Activated naive CD4-positive, alpha-beta T cell treated with anti-CD3 and anti-CD28 coated beads, Interleukin-2, amount 50 U/mL, for 16 hours (primary cell): ENCODE measurements around the gene IQGAP2.
"Not testable (repeated sequence)": the region's sequence is repeated elsewhere in the genome, so short reads cannot be mapped to it uniquely, and the experiment has no call there.

Experiments
- DNase-seq: peaks from one replicate; pipeline ENCODE4 v3.0.0-alpha.2; 2020

IQGAP2 gene

DNA sequence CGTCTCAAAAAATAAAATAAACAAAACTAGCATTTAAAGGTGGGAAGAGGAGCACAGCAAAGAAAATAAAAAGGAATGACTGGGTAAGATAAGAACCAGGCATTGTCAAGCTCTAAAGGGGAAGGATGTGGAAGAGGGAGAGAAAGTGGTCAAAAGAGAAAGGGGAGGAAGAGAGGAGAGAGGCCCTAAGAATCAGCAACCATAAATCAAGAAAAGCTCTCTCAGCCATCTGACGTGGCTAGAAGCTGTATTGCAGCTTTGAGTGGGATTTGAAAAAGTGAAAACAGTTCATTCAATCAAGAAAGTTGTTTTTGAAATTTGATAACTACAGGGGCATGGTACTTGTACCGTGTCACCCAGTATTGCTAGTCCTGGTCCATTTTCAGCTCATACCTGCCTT, 267.4 kb downstream of the IQGAP2 start:
- DNase-seq: no peak

DNA sequence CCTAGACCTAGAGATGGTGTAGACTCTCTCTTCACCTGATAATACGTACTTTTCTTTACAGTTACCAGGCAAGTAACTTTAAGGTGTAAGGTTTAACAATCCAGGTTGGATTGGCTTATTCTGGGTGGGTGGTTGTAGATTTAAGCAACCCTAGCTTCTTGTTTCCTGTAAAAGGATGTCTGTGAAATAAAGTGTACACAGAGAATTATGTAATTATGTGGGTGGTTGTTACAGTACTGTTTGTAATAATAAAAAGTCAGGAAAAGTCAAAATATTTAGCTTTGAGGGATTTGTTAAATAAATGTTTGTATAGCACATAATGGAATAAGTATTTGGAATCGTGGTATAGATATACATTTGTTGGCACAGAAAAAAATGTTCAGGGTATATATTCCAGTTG, 269.2 kb downstream of the IQGAP2 start:
- no peak for DNase-seq

DNA sequence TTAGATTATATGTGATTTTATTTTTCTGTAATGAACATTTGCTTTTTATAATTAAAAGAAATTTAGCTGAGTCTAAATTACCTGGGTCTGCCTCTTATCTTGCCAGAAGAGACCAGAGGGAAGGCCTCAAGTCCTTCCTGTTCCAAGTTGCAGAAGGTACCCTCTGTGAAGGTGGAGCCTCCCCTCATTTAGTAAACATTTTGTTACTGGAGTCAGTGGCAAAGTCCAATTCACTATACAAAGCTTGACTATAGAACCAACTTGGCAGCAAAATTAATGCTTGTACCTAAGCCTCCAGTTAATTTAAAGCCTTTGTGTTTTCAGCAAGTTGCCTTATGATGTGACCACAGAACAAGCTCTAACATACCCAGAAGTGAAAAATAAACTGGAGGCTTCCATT, 270.0 kb downstream of the IQGAP2 start:
- DNase-seq: no peak

DNA sequence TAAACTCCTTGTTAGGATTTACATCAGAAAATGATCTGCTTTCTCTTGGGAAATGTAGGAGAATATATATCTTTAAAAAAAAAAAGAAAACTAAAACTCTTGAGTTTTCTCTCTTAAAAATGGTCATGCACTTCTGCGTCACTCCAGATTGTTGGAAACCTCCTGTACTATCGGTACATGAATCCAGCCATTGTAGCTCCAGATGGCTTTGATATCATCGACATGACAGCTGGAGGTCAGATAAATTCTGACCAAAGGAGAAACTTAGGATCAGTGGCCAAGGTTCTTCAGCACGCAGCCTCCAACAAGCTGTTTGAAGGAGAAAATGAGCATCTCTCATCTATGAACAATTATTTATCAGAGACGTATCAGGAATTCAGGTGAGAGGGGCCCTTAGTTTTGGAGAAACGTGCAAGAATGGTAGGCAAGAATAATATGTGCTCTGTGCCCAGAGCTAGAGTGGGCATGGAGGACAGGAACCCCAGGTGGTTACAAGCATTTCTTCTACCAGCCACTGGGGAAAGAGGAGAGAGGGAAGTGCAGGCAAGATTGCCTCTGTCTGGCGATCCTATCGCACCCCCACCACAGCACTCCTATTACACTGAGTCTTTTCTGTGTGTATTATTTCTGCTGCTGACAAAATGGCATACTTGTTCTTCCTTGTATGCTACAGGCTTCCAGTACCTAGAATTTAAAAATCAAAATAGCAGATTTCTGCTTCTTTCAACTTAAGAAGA, 271.4 kb downstream of the IQGAP2 start:
- no peak for DNase-seq

DNA sequence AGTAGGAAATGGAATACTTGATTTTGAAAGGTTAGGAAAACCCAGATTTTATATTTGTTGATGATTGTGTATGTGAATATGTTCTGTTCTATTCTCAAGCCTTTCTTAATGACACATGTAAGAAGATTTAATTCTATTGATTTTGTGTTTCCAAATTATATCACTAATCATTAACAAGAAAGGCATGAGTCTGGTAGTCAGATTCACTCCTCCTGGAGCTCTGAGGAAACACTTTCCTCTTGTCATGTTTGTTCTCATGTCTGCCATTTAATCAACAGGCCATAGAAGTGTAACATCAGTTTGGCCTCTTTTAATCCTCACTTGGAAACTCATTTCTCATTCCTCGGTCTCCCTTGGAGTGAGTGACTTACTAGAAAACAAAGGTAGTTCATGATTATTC, 272.3 kb downstream of the IQGAP2 start:
- no peak for DNase-seq

DNA sequence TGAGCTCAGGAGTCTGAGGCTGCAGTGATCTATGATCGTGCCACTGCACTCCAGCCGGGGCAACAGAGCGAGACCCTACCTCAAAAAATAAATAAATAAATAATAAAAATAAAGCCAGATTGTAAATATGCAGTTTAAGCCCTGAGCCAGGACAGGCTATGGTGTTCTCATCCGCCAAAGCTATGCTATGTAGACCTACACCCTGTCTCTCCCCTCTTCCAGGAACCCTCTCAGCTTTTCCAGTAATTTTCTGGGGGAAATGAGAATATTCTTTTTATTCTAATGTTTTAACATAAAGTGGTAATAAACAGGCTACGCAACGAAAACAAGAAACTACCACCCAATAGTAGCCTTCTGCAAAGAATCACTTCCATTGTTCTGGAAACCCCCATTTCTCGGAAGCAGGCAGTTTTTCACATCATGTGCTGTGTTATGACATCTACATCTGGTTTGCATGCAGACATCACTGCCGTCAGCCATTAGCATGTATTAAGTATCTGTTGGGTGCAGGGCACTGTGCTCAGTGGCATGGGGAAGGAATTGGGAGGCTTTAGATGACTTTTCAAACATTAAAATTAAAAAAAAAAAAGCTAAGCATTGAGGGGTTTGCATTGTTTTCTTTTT, 274.9 kb downstream of the IQGAP2 start:
- no peak for DNase-seq

DNA sequence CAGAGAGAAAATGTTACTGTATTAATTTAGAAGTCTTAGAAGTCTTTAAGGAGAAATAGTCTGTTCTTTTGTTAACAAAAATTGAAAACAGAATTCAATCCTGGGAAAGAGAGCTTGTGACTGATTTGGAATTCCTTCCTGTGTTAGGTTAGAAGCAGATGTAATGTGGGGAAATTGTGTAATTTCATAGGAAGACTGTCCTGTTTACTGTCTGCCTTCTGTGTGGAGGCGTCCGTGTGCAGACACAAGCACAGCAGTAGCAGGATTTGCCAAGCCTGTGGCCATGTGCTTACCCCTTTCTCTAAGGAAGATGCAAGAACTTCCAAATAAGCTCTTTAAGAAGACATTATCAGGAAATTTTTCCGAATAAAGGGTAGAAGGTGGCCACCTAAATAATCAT, 276.1 kb downstream of the IQGAP2 start:
- no peak for DNase-seq

DNA sequence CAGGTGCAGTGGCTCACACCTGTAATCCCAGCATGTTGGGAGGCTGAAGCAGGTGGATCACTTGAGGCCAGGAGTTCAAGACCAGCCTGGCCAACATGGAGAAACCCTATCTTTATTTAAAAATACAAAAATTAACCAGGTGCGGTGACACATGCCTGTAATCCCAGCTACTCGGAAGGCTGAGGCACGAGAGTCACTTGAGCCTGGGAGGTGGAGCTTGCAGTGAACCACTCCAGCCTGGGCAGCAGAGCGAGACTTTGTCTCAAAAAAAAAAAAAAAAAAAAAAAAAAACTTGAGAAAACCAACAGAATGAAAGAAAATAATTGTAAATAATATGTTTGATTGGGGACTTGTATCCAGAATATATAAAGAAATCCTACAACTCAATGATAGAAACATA, 277.7 kb downstream of the IQGAP2 start:
- not testable (repeated sequence) for DNase-seq

DNA sequence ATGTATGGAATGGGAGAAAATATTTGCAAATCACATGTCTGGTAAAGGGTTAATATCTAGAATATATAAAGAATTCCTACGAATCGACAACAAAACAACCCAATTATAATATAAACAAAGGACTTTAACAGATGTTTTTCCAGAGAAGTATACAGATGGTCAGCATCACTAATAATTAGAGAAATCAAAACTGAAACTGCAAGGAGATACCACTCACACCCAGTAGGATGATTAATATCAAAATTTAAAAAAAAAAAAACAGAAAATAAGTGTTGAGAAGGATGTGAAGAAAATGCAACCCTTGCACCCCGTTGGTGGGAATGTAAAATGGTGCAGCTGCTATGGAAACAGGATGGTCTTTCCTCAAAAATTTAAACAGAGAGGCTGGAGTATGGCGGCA, 278.2 kb downstream of the IQGAP2 start:
- no peak for DNase-seq

DNA sequence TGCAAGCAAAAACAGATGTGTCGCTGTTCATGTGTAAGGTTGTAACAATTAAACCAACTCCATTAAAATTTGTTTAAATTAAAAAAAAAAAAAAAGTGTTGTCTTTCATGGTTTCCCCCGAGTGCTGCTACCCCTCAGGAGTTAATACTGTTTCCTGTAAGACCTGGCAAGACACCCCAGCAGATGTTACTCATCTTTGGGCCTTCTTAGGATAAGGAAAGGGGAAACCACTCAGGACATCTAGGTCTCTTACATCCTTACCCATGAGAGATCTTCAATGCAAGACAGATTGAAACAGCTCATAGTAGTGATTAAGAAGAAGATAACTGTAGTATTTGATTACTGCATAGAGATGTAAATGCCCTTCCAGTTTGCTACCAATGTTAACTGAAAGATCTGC, 279.3 kb downstream of the IQGAP2 start:
- DNase-seq: no peak

DNA sequence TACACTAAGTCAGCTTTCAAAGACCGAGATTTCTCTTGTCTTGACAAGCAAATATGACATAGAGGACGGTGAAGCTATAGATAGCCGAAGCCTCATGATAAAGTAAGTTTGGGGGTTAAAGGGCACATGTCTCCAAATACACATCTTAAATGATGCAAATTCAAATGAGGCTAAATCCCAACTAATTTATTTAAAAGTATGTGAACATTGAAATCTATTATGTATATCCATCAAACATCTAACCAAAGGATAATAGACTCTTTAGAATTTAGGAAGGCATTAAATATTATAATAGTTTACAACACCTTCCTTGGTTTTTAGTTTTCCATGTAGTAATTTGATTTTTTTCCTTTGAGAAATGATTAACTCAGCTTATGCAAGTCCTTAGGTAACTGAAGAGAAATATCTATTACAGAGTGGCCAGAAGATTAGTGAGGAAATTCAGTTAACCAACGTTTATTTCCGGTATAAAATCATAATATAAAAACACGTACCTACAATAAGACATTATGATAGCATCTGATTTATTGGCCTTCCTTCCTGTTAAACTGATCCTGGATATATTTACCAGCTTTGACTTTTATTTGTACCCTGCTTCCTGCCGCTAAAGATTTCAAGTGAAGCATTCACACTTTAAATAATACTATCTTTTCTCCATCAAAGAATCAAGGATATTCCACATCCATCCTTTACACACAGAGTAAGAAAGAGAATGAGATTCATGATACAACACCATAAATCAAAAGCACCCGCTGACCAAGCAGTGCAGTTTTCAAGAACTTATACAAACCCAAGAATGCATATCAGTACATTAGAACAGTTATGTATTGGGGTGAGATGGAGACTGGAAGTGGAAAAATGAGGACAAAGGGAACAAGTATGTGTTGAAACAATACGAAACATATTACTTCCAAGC, 281.0 kb downstream of the IQGAP2 start:
- DNase-seq: no peak

DNA sequence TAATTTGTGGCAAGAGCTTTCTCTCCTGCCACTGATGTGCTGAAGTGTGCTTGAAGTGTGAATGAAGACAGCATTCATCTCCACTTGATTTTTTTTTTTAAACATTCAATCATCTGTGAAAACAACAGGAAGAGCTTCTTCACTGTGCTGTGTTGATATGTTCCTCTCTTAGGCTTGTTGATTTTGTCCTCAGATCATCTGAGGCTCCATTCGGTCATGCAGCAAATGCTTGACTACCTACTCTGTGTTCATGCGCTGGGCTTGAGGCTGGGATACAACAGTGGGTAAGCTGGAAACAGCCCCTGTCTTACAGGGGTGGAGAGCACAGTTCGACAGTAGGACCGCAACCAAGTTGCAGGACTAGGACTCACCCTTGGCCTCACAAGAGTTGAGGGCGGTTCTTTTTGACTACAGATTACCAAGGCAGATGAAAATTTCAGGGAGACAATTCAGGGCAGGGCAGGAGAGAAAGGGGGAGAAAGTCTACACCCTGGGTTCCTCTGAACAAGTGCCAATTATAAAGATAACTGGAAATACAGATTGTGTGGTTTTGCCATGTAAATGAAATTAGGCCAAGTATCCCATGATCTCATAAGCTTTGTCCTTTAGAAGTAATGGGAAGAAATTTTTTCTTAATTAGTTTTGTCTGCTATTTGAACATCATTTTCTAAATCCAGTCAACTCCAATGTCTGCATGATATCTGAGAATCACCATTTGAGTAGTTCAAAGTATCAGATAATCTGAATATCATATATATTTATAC, 281.9 kb downstream of the IQGAP2 start:
- DNase-seq: no peak

DNA sequence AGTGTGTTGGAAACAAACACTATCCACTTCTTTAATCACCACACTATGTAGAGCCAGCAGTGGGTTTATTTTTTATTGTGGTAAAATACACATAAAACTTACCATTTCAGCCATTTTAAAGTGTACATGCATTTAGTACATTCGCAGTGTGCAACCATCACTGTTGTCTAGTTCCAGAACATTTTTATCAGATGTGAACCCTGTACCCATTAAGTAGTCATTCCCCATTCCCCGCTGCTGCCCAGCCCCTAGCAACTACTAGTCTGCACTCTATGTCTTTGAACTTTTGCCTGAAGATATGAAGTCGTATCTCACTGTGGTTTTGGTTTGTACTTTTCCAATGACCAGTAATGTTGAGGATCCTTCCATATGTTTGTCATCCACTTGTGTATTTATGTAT, 282.6 kb downstream of the IQGAP2 start:
- DNase-seq: no peak

DNA sequence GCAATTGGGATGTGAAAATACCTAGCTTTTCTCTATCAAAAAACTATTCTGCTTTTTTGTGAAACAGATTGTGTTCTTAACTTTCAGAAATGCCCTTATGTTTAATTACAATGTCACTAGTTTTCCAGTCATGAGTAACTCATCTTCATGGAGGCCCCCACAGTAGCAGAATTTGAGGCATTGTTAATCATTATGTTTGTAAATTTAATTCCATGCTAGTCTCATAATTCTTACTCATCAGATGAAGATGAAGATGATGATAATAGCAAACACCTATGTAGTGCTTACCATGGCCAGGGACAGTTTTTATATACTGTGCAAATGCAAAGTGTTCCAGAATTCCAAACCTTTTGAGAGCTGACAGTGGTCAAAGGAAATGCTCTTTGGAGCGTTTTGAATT, 285.1 kb downstream of the IQGAP2 start:
- DNase-seq: no peak

DNA sequence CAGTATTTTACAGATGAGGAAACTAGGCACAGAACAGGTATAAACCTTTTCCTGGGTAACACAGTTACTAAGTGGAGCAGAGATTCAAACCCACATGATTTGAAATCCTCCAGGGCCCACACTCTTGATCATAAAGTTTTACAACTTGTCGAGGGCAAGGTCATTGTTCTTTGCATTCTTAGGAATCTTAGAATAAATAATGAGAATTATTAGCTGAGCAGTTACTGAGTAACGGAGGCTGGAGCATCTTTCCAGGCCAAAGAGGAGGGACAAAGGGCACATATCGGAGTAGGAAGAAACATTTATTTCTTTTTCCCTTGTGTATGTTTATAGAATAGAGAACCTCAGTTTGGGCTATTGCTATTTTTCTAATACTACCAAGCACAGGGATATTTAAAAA, 285.8 kb downstream of the IQGAP2 start:
- no peak for DNase-seq

DNA sequence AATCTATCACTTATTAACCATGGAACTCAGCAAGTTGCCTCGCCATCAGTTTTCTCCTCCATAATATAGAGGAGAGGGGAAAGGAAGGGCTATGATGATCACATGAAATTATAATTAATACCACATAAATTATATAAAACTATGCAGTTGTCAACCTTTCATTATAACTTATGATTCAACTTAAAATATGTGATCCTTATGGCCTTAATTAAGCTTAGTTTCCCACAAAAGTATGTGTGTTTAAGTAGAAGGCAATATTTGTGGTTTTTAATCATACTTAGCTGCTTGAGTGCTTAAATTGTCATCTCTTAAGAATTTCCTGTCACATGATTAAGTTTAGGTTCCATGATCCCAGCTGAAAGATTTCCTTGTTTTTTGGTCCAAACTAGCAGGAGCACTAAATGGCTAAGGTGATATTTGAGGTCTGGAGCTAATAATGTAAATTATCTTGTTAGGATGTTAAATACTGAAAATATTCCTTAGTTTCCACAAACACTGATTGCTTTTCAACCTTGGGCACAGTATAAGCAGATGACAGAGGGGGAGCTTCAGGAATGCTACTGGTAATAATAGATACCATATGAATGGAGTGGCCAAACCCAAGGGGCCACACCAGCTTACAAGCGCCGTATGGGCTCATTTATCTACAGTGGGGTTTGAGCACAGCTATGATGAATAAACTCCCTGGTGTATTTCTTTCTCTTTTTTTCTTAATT, 286.4 kb downstream of the IQGAP2 start:
- no peak for DNase-seq

DNA sequence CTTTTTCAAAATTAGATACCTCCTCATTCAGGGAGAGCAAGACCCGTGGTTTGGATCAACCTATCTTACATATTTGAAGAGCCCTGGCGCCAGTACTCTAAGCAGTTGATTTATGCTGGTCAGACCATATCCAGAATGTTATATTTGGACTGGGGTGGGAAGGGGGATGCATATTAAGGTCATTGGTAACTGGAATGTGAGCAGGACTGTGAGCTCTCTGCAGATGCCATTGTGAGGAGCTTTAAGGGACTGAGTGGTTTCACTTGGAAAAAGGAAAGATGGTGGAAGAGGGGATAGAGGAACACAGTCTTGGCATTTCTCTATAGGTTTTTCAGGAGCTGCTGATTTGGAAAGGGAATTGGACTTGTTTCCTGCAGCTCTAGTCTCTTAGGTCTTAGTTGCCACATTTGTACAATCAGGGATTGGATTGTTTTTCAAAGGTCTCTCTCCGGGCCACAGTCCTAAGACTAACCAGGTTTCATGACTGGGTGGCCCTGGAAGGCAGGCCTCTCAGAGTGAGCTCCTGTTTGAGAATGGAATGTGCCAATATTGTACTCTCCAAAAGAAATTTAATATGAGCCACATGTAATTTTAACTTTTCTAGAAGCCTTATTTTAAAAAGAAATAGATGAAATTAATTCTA, 287.1 kb downstream of the IQGAP2 start:
- no peak for DNase-seq

DNA sequence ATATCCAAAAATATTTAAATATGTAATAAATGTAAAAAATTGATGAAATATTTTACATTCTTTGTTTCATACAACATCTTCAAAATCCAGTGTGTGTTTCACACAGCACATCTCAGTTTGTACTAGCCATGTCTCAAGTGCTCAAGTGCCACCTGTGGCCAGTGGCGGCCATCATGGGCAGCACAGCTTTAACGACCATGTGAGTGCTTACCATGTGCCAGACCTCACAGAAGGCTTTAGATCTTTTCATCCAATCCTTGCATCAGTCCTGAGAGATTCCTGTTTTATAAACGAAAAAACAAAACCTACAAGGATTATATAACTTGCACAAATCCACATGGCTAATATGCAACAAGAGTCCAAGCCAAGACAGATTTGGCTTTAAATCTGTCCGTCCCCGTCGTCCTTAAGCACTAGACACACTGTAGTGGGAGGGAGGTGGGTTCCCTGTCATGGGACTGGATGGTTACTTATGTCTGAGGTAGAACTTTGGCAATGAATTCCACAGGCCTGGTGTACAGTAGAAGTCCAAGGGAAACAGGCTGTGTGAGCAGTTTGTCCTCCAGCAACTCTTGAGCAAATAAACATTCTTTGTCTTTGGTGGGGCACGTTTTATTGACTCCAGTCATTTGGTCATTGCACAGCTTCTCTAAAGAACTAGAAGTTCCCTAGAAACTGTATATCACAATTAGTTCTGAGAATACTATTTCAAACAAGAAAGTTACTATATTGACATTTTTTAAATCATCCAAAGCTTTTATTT, 287.8 kb downstream of the IQGAP2 start:
- no peak for DNase-seq

DNA sequence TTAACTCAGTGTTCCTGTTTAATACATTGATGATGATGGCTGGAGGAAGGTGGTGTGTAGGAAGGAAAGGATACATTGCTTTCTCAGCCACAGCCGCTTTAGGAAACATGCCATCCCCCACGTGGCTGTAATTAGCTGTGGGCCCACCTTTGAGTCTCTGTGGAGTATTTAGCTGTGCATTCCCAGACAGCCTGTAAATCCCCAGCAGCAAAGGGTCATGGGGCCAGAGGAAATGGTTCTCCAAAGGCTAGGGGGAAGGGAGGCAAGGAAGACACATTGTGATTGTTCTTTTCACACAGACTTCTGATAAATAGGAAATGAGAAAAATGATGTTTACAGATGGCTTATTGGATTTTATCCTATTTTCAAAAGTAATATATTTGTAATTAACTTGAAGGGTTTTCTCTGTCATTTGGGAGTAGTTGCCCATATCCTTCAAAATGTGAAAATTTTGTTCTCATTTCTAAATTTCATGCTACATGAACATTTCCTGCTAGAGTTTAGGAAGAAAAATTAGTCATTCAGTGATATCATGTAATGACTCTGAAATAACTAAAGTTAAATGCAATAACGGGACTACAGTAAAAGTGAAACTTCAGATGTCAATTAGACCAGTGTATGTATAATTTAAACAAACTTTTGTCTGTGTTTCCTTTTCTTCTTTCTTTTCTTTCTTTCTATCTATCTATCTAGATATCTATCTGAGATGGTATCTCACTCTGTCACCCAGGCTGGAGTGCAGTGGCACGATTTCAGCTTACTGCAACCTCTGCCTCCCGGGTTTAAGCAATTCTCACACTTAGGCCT, 288.6 kb downstream of the IQGAP2 start:
- DNase-seq: no peak

DNA sequence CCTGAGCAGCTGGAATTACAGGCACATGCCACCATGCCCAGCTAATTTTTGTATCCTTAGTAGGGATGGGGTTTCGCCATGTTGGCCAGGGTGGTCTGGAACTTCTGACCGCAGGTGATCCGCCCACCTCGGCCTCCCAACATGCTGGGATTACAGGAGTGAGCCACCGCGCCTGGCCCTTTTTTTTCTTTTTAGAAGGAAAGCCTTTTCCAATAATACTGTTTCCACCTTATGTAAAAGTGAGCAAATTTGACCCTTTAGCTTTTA, 289.1 kb downstream of the IQGAP2 start:
- no peak for DNase-seq

DNA sequence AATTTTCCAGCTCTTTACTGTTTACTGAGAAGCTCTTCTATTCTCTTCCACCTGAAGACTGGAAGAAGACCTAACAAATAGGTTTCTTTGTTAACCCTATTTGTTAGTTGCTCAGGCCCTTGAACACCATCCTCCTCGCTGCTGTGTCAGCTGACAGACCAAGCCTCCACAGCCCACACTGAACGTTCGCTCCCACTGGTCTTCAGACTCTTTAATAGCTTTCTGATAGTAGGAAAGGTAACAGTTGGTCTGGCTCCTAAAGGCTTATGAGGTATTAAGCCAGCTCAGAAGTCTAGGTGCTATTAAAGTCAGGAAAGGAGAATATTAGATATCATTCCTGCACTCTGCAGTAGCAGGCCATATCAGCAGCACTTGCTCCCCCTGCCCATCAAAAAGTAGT, 289.6 kb downstream of the IQGAP2 start:
- DNase-seq: no peak
